GM10266 (cell line): ENCODE data around the gene ABCD3.
"Not testable (repeated sequence)": the region's sequence is repeated elsewhere in the genome, so short reads cannot be mapped to it uniquely, and the experiment has no call there.

ENCODE experiments used
- DNase-seq: peaks from one replicate; pipeline ENCODE4 v3.0.0; 2012; ENCODE audit errors: extremely low spot score
- TF ChIP-seq, protein P1 (sequence below): IDR thresholded peaks from 2 replicates; pipeline ENCODE4 v1.5.1; 2012; ENCODE audit warnings: mild to moderate bottlenecking, low read depth; ENCODE audit not compliant: control insufficient read depth, insufficient read depth; ENCODE audit errors: missing control alignments

The ABCD3 gene

GRCh38 chr1:94417978-94418663, at the start of gene ABCD3:
TSS of gene ABCD3 (plus strand) at chr1:94418389. CDS start at chr1:94418479, 90 bp downstream.
- TF ChIP-seq, protein P1, sequence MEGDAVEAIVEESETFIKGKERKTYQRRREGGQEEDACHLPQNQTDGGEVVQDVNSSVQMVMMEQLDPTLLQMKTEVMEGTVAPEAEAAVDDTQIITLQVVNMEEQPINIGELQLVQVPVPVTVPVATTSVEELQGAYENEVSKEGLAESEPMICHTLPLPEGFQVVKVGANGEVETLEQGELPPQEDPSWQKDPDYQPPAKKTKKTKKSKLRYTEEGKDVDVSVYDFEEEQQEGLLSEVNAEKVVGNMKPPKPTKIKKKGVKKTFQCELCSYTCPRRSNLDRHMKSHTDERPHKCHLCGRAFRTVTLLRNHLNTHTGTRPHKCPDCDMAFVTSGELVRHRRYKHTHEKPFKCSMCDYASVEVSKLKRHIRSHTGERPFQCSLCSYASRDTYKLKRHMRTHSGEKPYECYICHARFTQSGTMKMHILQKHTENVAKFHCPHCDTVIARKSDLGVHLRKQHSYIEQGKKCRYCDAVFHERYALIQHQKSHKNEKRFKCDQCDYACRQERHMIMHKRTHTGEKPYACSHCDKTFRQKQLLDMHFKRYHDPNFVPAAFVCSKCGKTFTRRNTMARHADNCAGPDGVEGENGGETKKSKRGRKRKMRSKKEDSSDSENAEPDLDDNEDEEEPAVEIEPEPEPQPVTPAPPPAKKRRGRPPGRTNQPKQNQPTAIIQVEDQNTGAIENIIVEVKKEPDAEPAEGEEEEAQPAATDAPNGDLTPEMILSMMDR, result no peak
- DNase-seq, result peak; percentile 94

GRCh38 chr1:94372771-94373170, 45.4 kb upstream of the ABCD3 start:
- not testable (repeated sequence) for DNase-seq

DNA sequence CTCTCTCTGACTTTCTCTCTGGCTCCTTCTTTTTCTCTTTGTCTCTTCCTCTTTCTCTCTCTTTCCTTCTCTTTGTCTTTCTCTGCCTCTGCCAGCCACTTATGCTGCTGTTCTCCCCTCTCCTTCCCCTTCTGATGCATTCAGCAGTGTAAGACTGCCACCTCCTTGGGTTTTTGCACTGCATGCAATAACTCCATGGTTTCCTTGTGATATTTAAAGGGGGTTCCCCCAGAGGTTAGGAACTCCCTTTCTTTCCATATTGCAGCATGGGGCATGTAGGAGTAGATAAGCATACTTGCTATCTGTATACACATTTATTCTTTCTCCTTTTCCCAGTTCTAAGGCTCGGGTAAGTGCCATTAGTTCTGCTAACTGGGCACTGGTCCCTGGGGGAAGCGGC, 44.9 kb upstream of the ABCD3 start:
- DNase-seq, result not testable (repeated sequence)

- not testable (repeated sequence) for DNase-seq
These were observed 42.5 kb upstream of the ABCD3 start for GRCh38 chr1:94375666-94376065.

DNA sequence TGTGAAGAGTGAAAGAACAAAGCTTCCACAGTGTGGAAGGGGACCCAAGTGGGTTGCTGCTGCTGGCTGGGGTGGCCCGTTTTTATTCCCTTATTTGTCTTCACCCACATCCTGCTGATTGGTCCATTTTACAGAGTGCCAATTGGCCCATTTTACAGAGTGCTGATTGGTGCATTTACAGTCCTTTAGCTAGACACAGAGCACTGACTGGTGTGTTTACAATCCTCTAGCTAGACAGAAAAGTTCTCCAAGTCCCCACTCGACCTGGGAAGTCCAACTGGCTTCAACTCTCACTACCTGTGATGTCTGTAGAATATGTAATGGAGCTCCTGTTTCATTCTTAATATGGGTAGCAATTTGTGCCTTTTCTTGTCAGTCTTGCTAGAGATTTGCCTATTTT, 39.7 kb upstream of the ABCD3 start:
- DNase-seq, result not testable (repeated sequence)

- TF ChIP-seq, protein P1, result no peak
These were observed 38.6 kb upstream of the ABCD3 start for GRCh38 chr1:94379615-94380014.

GRCh38 chr1:94382201-94382600, 36.0 kb upstream of the ABCD3 start:
- no peak for DNase-seq
- TF ChIP-seq, protein P1, result no peak

More at GRCh38 chr1:94379615-94380014, 38.6 kb upstream of the ABCD3 start:
- no peak for DNase-seq

- DNase-seq, result no peak
- TF ChIP-seq, protein P1, result no peak
These were observed 34.2 kb upstream of the ABCD3 start for GRCh38 chr1:94383966-94384408.

- DNase-seq, result no peak
- TF ChIP-seq, protein P1, result no peak
These were observed 33.5 kb upstream of the ABCD3 start for GRCh38 chr1:94384485-94385265.
